ENCODE measurements around the gene ARHGAP4. TPM values are rescaled to one million over a fixed set of nuclear protein-coding genes. Genes with fewer than 3 reads are reported as not detected.

The ARHGAP4 gene
- polyA plus RNA-seq, 3 donors, result 51.5 to 508 (median 64.4) TPM

- Histone ChIP-seq H3K27ac (ENCODE audit: low read depth in 1 of 2, low read length in 2 of 2) (peak overlapping the region in 1 of 2 donors; percentile 11), H3K36me3 (replicated peaks in 1 of 2; ENCODE audit: control insufficient read depth in 1 of 2, insufficient read depth in 2 of 2, low read length in 2 of 2) (peaks cover 31 to 36% of the 10 kb centered on the region in 2 donors), H4K20me1 (ENCODE audit: insufficient read depth, low read length) (peaks cover 81% of the 10 kb centered on the region), H2AFZ (ENCODE audit: insufficient read depth, low read depth, low read length, poor library complexity, severe bottlenecking) (no peak overlapping the region), H3K4me3 (replicated peaks in 1 of 3; ENCODE audit: low read depth in 2 of 3, low read length in 3 of 3) (no peak overlapping the region), H3K79me2 (ENCODE audit: insufficient read depth, low read length) (peaks cover 47% of the 10 kb centered on the region), H3K9me3 (replicated peaks in 1 of 2; ENCODE audit: control insufficient read depth in 1 of 2, insufficient read depth in 1 of 2, low read length in 2 of 2) (no peaks in the 10 kb centered on the region), H3K4me2 (replicated peaks; ENCODE audit: extremely low read depth, low read length, poor library complexity, severe bottlenecking) (no peak overlapping the region), H3K9ac (ENCODE audit: insufficient read depth, low read length, poor library complexity, severe bottlenecking) (no peak overlapping the region), H3K27me3 (ENCODE audit: control insufficient read depth in 2 of 2, insufficient read depth in 2 of 2, low read length in 2 of 2) (peaks cover 0 to 3% of the 10 kb centered on the region in 2 donors), H3K4me1 (ENCODE audit: control insufficient read depth in 1 of 2, insufficient read depth in 2 of 2, low read length in 2 of 2) (peaks cover 47 to 62% of the 10 kb centered on the region in 2 donors)
- WGBS (ENCODE audit: insufficient coverage), result 100% methylated on average over 4 of the region's 8 CpGs
- H3K9me3 Mint-ChIP-seq, result peaks cover 0 to 19% (median 6%) of the 10 kb centered on the region in 7 donors
- no peak for DNase-seq
- peaks cover 17 to 32% of the 10 kb centered on the region in 2 donors for H3K36me3 Mint-ChIP-seq
- no peak overlapping the region for H3K4me3 Mint-ChIP-seq
- intact Hi-C loops (cut with micrococcal nuclease), result no loop called here
- peak overlapping the region in 6 of 7 donors; percentile 6 to 70 (median 50) for H3K27ac Mint-ChIP-seq
- H3K27me3 Mint-ChIP-seq (ENCODE audit: low read depth in 3 of 3), result peaks cover 0 to 35% (median 2%) of the 10 kb centered on the region in 3 donors
- peaks cover 26% of the 10 kb centered on the region for H3K4me1 Mint-ChIP-seq
- no peak for TF ChIP-seq CTCF (IDR thresholded peaks at IDR 0.05)
Observed at GRCh38 chrX:153931151-153931550, 5.1 kb upstream of the ARHGAP4 start.

DNA sequence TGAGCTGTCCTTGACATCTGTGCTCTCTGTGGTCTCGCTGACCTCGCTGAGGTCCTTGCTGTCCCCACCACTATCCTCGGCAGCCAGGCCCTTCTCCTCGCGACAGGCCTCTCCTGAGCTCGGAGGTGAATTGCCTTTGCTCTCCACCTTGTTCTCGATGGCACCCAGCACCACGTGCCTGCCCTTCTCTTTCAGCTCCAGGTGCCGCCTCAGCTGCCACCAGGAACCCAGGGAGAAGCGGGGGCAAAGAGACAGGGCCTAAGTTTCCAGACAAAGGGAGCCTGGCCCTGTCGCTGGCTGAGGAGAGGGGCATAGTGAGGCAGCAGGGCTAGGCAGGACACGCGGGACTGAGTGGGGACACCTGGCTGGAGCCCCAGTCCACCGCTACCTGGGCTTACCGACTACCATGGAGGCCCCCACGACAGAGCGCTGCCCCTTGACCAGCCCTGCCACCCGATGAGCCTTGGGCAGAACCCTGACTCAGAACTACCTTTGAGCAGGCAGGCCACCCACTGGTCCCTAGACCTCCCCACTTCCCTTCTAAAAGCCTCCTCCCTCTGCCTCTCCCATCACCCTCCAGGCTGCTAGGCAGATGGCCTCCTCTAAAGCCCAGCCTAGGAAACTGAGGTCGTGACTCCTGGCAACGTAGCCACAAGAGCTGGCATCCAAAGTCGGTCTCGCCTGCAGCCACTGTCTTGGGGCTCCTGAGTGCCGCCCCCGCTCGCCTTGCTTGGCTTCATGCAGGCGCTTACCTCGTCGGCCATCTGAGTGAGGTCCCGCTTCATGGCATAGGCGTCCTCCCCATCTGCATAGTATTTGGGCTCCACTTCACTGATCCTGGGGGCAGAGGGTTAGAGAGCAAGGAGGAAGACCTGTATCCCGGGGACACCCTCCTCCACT is 4.2 kb upstream of the ARHGAP4 start:
- H3K79me2 ChIP-seq (ENCODE audit: insufficient read depth, low read length), result peaks cover 54% of the 10 kb centered on the region
- peak overlapping the region in 3 of 7 donors; percentile 56 to 69 (median 63) for H3K27ac Mint-ChIP-seq
- TF ChIP-seq CTCF (IDR thresholded peaks at IDR 0.05), result no peak
- peaks cover 0 to 3% of the 10 kb centered on the region in 2 donors for H3K27me3 ChIP-seq (ENCODE audit: control insufficient read depth in 2 of 2, insufficient read depth in 2 of 2, low read length in 2 of 2)
- peaks cover 43 to 65% of the 10 kb centered on the region in 2 donors for H3K4me1 ChIP-seq (ENCODE audit: control insufficient read depth in 1 of 2, insufficient read depth in 2 of 2, low read length in 2 of 2)
- intact Hi-C loops (cut with micrococcal nuclease), result no loop called here
- H3K4me1 Mint-ChIP-seq, result peaks cover 21% of the 10 kb centered on the region
- WGBS (ENCODE audit: insufficient coverage), result 96% methylated on average over 16 of the region's 31 CpGs
- H3K9ac ChIP-seq (ENCODE audit: insufficient read depth, low read length, poor library complexity, severe bottlenecking), result no peak overlapping the region
- H3K4me2 ChIP-seq (replicated peaks; ENCODE audit: extremely low read depth, low read length, poor library complexity, severe bottlenecking), result no peak overlapping the region
- H3K36me3 ChIP-seq (replicated peaks in 1 of 2; ENCODE audit: control insufficient read depth in 1 of 2, insufficient read depth in 2 of 2, low read length in 2 of 2), result peaks cover 31 to 36% of the 10 kb centered on the region in 2 donors
- H3K4me3 Mint-ChIP-seq, result no peak overlapping the region
- H2AFZ ChIP-seq (ENCODE audit: insufficient read depth, low read depth, low read length, poor library complexity, severe bottlenecking), result no peak overlapping the region
- H3K9me3 ChIP-seq (replicated peaks in 1 of 2; ENCODE audit: control insufficient read depth in 1 of 2, insufficient read depth in 1 of 2, low read length in 2 of 2), result no peaks in the 10 kb centered on the region
- no peak overlapping the region for H3K4me3 ChIP-seq (replicated peaks in 1 of 3; ENCODE audit: low read depth in 2 of 3, low read length in 3 of 3)
- no peak for DNase-seq
- H3K27me3 Mint-ChIP-seq (ENCODE audit: low read depth in 3 of 3), result peaks cover 0 to 27% (median 2%) of the 10 kb centered on the region in 3 donors
- H3K36me3 Mint-ChIP-seq, result peaks cover 17 to 32% of the 10 kb centered on the region in 2 donors
- H3K9me3 Mint-ChIP-seq, result peaks cover 0 to 18% (median 6%) of the 10 kb centered on the region in 7 donors
- H4K20me1 ChIP-seq (ENCODE audit: insufficient read depth, low read length), result peaks cover 84% of the 10 kb centered on the region
- H3K27ac ChIP-seq (ENCODE audit: low read depth in 1 of 2, low read length in 2 of 2), result peak overlapping the region; percentile 27 to 50
